ENCODE data around the gene FKBP6. TPM values are rescaled to one million over a fixed set of nuclear protein-coding genes. Genes with fewer than 3 reads are reported as not detected.

FKBP6 gene
- total and polyA plus RNA-seq, 10 donors, result 0.15 to 0.51 (median 0.24) TPM; not detected in 7

- Histone ChIP-seq H3K9me3 (no peaks in the 10 kb centered on the region), H3K27me3 (replicated peaks in 1 of 7) (peaks cover 0 to 20% (median 0%) of the 10 kb centered on the region in 7 donors), H3K4me1 (peaks cover 0 to 19% (median 6%) of the 10 kb centered on the region in 6 donors), H3K4me3 (no peak overlapping the region), H3K36me3 (no peaks in the 10 kb centered on the region), H3K27ac (no peak overlapping the region)
- TF ChIP-seq POLR2A (IDR thresholded peaks at IDR 0.05) (no peak), CTCF (IDR thresholded peaks at IDR 0.05 in 8 of 11, conservative IDR thresholded peaks at IDR 0.05 in 3 of 11) (no peak), POLR2AphosphoS5 (IDR thresholded peaks at IDR 0.05) (no peak)
- no peak for DNase-seq
- intact Hi-C loops (cut with DNase I; ENCODE audit: low total_unique reads), result no loop called here
- WGBS, 5 donors, result 86 to 91% (median 89%) methylated on average over 27 to 28 of the region's 28 CpGs
Measured at GRCh38 chr7:73363225-73364005, 35.5 kb downstream of the FKBP6 start.

GRCh38 chr7:73364006-73364728, 36.2 kb downstream of the FKBP6 start:
- Histone ChIP-seq H3K9me3 (no peaks in the 10 kb centered on the region), H3K36me3 (no peaks in the 10 kb centered on the region), H3K4me1 (peaks cover 0 to 11% (median 1%) of the 10 kb centered on the region in 6 donors), H3K27me3 (replicated peaks in 1 of 7) (peaks cover 0 to 13% (median 0%) of the 10 kb centered on the region in 7 donors), H3K27ac (no peak overlapping the region), H3K4me3 (no peak overlapping the region)
- WGBS, 5 donors, result 65 to 79% (median 78%) methylated on average over 20 to 25 of the region's 25 CpGs
- no peak for DNase-seq
- intact Hi-C loops (cut with DNase I; ENCODE audit: low total_unique reads), result no loop called here
- TF ChIP-seq POLR2AphosphoS5 (IDR thresholded peaks at IDR 0.05) (no peak), CTCF (IDR thresholded peaks at IDR 0.05 in 8 of 11, conservative IDR thresholded peaks at IDR 0.05 in 3 of 11) (no peak)

DNA sequence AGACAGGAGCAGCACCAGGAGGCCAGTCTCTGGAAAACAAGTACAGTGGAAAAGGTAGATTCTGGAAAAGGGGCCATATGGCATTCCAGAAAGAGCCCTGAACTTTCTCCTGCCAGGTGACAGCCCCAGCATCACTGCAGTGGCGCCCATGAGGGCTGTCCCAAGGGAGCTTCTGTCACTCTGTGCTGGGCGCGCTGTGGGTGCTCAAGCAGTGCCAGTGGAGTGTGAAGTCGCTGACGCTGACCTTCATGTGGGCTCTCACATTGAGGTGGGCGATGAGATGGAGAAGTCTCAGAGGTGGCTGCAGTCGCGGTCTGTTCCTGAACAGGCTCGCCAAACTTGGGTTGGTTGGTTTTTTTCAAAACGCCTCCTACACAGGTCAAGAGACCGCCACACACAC, 38.2 kb downstream of the FKBP6 start:
- intact Hi-C loops (cut with DNase I; ENCODE audit: low total_unique reads), result no loop called here
- WGBS, 5 donors, result 71 to 79% (median 74%) methylated on average over 11 of the region's 11 CpGs

More for the DNA sequence above, 38.2 kb downstream of the FKBP6 start:
- H3K27me3 ChIP-seq (replicated peaks in 1 of 7), result peaks cover 0 to 5% (median 0%) of the 10 kb centered on the region in 7 donors
- H3K4me1 ChIP-seq, result peaks cover 0 to 9% (median 1%) of the 10 kb centered on the region in 6 donors
- H3K4me3 ChIP-seq, result no peak overlapping the region
- no peak for TF ChIP-seq POLR2A (IDR thresholded peaks at IDR 0.05)
- no peak for TF ChIP-seq CTCF (IDR thresholded peaks at IDR 0.05 in 8 of 11, conservative IDR thresholded peaks at IDR 0.05 in 3 of 11)
- no peak for TF ChIP-seq POLR2AphosphoS5 (IDR thresholded peaks at IDR 0.05)
- no peak overlapping the region for H3K27ac ChIP-seq
- H3K36me3 ChIP-seq, result no peaks in the 10 kb centered on the region
- H3K9me3 ChIP-seq, result no peaks in the 10 kb centered on the region
- DNase-seq, result no peak

Data from spleen (tissue), 11 donors.